Type B pancreatic cell (in vitro differentiated cells): ENCODE measurements around the gene TXNL4A. TPM values are rescaled to one million over a fixed set of nuclear protein-coding genes. Genes with fewer than 3 reads are reported as not detected.

ENCODE experiments used
- DNase-seq: peaks from one replicate; pipeline ENCODE4 v3.0.0; 2021; ENCODE audit warnings: mixed read lengths; ENCODE audit not compliant: unreplicated experiment; ENCODE audit errors: extremely low spot score
- H3K27ac Mint-ChIP-seq: 2 replicates; pipeline ENCODE4 v1.8.0; 2021; ENCODE audit warnings: mild to moderate bottlenecking, mixed read lengths
- H3K27me3 Mint-ChIP-seq: 2 replicates; pipeline ENCODE4 v1.8.0; 2021; ENCODE audit warnings: mixed read lengths
- H3K36me3 Mint-ChIP-seq: 2 replicates; pipeline ENCODE4 v1.8.0; 2021; ENCODE audit warnings: mixed read lengths
- H3K4me1 Mint-ChIP-seq: one replicate; pipeline ENCODE4 v1.8.0; 2021; ENCODE audit warnings: mixed read lengths; ENCODE audit not compliant: unreplicated experiment
- H3K4me3 Mint-ChIP-seq: 2 replicates; pipeline ENCODE4 v1.8.0; 2021; ENCODE audit warnings: mild to moderate bottlenecking, mixed read lengths
- H3K9me3 Mint-ChIP-seq: 2 replicates; pipeline ENCODE4 v1.8.0; 2021; ENCODE audit warnings: mixed read lengths
- CTCF ChIP-seq: fragments of 200-600 bp; sonication (generic); conservative IDR thresholded peaks from 2 replicates; pipeline ENCODE4 v1.5.0; 2021; ENCODE audit warnings: antibody characterized with exemption, mild to moderate bottlenecking
- total RNA-seq: library from RNA; stranded (reverse); gene quantifications from 2 replicates; pipeline ENCODE4 v1.2.1, GENCODE V29; 2021; ENCODE audit warnings: low replicate concordance

TXNL4A gene
- total RNA-seq, 1 donor from 2014 or later: 103 TPM

GRCh38 chr18:79945118-79946042, 43.0 kb downstream of the TXNL4A start:
- no peaks in the 10 kb centered on the region for H3K27me3 Mint-ChIP-seq
- H3K36me3 Mint-ChIP-seq: peaks cover 10% of the 10 kb centered on the region
- DNase-seq: peak; percentile 67
- no peak overlapping the region for H3K27ac Mint-ChIP-seq
- H3K9me3 Mint-ChIP-seq: no peaks in the 10 kb centered on the region
- H3K4me3 Mint-ChIP-seq: no peak overlapping the region
- H3K4me1 Mint-ChIP-seq: peaks cover 30% of the 10 kb centered on the region
- no peak for TF ChIP-seq CTCF

DNA sequence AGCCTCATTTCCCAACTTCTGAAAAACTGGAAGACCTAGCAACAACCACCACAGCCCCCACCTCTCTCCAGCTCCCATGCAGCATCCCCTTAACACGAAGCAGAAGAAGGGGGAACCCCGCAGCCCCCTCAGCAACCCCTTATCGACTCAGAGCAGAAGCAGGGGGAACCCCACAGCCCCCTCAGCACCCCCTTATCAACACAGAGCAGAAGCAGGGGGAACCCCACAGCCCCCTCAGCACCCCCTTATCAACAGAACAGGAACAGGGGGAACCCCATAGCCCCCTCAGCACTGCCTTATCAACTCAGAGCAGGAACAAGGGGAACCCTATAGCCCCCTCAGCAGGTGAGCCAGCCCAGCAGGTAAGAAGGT, 43.6 kb downstream of the TXNL4A start:
- H3K4me3 Mint-ChIP-seq: no peak overlapping the region
- peak; percentile 49 for DNase-seq
- H3K36me3 Mint-ChIP-seq: peaks cover 15% of the 10 kb centered on the region
- H3K27ac Mint-ChIP-seq: no peak overlapping the region
- H3K4me1 Mint-ChIP-seq: peaks cover 25% of the 10 kb centered on the region
- no peaks in the 10 kb centered on the region for H3K9me3 Mint-ChIP-seq
- no peak for TF ChIP-seq CTCF
- no peaks in the 10 kb centered on the region for H3K27me3 Mint-ChIP-seq

- no peak overlapping the region for H3K27ac Mint-ChIP-seq
- peaks cover 20% of the 10 kb centered on the region for H3K36me3 Mint-ChIP-seq
- no peaks in the 10 kb centered on the region for H3K9me3 Mint-ChIP-seq
- no peak overlapping the region for H3K4me3 Mint-ChIP-seq
- no peaks in the 10 kb centered on the region for H3K27me3 Mint-ChIP-seq
- H3K4me1 Mint-ChIP-seq: peaks cover 23% of the 10 kb centered on the region
- no peak for DNase-seq
- no peak for TF ChIP-seq CTCF
These were observed 44.1 kb downstream of the TXNL4A start for GRCh38 chr18:79944126-79944731.

DNA sequence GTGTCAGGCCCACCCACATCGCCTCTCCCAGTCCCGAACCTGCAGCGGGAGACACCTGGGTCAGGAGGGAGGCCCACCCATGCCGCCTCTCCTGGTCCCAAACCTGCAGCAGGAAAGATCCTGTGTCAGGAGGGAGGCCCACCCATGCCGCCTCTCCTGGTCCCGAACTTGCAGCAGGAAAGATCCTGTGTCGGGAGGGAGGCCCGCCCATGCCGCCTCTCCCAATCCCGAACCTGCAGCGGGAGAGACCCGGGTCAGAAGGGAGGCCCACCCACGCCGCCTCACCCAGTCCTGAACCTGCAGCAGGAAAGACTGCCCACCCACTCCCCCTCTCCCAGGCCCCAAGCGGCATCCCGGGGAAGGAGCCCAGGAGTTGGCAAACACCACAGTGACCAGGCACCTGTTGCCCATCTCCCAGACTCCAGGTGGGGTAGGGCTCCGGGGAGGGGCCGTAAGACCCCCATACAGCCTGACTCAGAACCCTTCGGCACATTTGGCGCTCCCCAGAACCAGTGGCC, 44.7 kb downstream of the TXNL4A start:
- no peak overlapping the region for H3K27ac Mint-ChIP-seq
- DNase-seq: peak; percentile 64
- no peak overlapping the region for H3K4me3 Mint-ChIP-seq
- no peaks in the 10 kb centered on the region for H3K27me3 Mint-ChIP-seq
- H3K4me1 Mint-ChIP-seq: peaks cover 21% of the 10 kb centered on the region
- H3K36me3 Mint-ChIP-seq: peaks cover 24% of the 10 kb centered on the region
- no peak for TF ChIP-seq CTCF
- no peaks in the 10 kb centered on the region for H3K9me3 Mint-ChIP-seq

DNA sequence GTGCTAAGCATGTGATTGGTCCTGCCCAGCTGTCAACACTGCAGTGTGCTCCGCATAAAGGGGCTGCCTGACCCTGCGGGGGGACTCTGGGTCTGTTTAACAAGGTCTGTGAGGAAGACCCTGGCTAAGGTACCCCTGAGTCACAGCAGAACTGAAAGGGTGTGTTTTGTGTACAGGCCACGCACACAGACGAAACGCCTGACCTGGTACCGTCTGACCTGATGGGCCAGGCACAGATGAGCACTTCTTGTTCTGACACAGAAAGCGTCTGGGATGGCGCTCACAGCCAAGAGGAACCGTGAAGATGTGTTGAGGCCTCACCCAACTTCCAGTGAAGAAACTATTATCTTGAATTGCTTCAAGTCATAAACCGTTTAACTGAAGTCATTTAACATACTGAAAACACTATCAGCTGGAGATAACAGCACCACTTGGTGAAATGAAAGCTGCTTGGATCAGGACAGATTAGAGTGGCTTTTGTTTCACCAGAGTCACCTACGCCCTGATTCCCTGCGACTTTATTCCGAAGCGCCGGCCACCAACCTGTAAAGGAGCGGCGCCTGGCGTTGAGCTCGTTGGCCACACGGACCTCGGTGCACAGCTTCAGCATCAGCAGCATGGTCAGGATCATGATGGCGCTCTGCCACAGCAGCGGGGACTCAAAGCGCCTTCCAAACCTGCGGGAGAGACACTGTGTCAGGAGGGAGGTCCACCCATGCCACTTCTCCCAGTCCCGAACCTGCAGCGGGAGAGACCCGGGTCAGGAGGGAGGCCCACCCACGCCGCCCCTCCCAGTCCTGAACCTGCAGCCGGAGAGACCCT, 45.4 kb downstream of the TXNL4A start:
- DNase-seq: peak; percentile 58
- H3K27me3 Mint-ChIP-seq: no peaks in the 10 kb centered on the region
- no peak overlapping the region for H3K27ac Mint-ChIP-seq
- H3K9me3 Mint-ChIP-seq: no peaks in the 10 kb centered on the region
- no peak for TF ChIP-seq CTCF
- H3K36me3 Mint-ChIP-seq: peaks cover 27% of the 10 kb centered on the region
- H3K4me3 Mint-ChIP-seq: no peak overlapping the region
- peaks cover 20% of the 10 kb centered on the region for H3K4me1 Mint-ChIP-seq
